GM12873 (cell line): ENCODE results near the gene LYRM4.

Source experiments
- CTCF ChIP-seq: IDR thresholded peaks from 2 replicates; pipeline ENCODE4 v1.5.1; 2012; ENCODE audit warnings: low read depth, mild to moderate bottlenecking, moderate library complexity, low read length, control low read depth; ENCODE audit not compliant: insufficient read depth; ENCODE audit errors: missing control alignments

The LYRM4 gene

GRCh38 chr6:5215799-5216198 lies 45.0 kb downstream of the LYRM4 start:
- no peak for TF ChIP-seq CTCF

- no peak for TF ChIP-seq CTCF
These were observed 45.6 kb downstream of the LYRM4 start for GRCh38 chr6:5215159-5215558.

- peak; percentile 78 for TF ChIP-seq CTCF
These were observed 46.1 kb downstream of the LYRM4 start for GRCh38 chr6:5214570-5215052.

- TF ChIP-seq CTCF, result peak; percentile 3
These were observed 46.9 kb downstream of the LYRM4 start for GRCh38 chr6:5213836-5214235.

- no peak for TF ChIP-seq CTCF
These were observed 49.3 kb downstream of the LYRM4 start for GRCh38 chr6:5211492-5211891.

- TF ChIP-seq CTCF, result no peak
These were observed 52.2 kb downstream of the LYRM4 start for GRCh38 chr6:5208471-5208971.

- TF ChIP-seq CTCF, result no peak
These were observed 52.7 kb downstream of the LYRM4 start for GRCh38 chr6:5208057-5208456.

GRCh38 chr6:5206920-5207561 lies 53.7 kb downstream of the LYRM4 start:
- TF ChIP-seq CTCF, result no peak
